ENCODE data around the gene GNAI2.

GRCh38 chr3:50196253-50196801 lies 39.7 kb upstream of the GNAI2 start:
- TF ChIP-seq CTCF (IDR thresholded peaks at IDR 0.05) (no peak), POLR2A (IDR thresholded peaks at IDR 0.05) (no peak), EP300 (IDR thresholded peaks at IDR 0.05; ENCODE audit: low read depth) (no peak)

Measured in transverse colon (tissue), 3 donors.